ENCODE measurements around the gene ACTN2. TPM values are rescaled to one million over a fixed set of nuclear protein-coding genes. Genes with fewer than 3 reads are reported as not detected.
A peak's percentile ranks its signal among the peaks of the same experiment; 100 is the strongest.

ACTN2 gene
- total and polyA plus RNA-seq, 3 donors from 2014 or later: 27.0 to 54.9 (median 39.8) TPM

DNA sequence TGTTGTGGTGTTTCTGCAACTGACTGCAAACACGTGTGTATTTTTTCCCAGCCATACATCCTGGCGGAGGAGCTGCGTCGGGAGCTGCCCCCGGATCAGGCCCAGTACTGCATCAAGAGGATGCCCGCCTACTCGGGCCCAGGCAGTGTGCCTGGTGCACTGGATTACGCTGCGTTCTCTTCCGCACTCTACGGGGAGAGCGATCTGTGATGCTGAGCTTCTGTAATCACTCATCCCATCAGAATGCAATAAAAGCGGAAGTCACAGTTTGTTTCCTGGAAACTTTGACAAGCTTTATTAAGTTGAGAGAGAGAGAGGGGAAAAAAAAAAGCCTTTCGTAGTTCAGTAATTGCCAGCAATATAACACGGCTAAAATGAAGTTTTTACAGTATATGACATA lies 76.1 kb downstream of the ACTN2 start:
- Histone ChIP-seq H3K27ac (no peak overlapping the region), H3K36me3 (ENCODE audit: low read depth, missing control alignments) (no peaks in the 10 kb centered on the region), H3K27me3 (no peaks in the 10 kb centered on the region), H3K4me1 (peaks cover 6% of the 10 kb centered on the region), H3K9me3 (no peaks in the 10 kb centered on the region), H3K4me3 (no peak overlapping the region)
- no peak for DNase-seq
- TF ChIP-seq, protein P1, sequence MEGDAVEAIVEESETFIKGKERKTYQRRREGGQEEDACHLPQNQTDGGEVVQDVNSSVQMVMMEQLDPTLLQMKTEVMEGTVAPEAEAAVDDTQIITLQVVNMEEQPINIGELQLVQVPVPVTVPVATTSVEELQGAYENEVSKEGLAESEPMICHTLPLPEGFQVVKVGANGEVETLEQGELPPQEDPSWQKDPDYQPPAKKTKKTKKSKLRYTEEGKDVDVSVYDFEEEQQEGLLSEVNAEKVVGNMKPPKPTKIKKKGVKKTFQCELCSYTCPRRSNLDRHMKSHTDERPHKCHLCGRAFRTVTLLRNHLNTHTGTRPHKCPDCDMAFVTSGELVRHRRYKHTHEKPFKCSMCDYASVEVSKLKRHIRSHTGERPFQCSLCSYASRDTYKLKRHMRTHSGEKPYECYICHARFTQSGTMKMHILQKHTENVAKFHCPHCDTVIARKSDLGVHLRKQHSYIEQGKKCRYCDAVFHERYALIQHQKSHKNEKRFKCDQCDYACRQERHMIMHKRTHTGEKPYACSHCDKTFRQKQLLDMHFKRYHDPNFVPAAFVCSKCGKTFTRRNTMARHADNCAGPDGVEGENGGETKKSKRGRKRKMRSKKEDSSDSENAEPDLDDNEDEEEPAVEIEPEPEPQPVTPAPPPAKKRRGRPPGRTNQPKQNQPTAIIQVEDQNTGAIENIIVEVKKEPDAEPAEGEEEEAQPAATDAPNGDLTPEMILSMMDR (IDR thresholded peaks at IDR 0.05): no peak
- TF ChIP-seq POLR2A (IDR thresholded peaks at IDR 0.05): no peak
- intact Hi-C loops (cut with DNase I; ENCODE audit: low total_unique reads): no loop called here
- 81 to 84% methylated on average over 15 of the region's 15 CpGs for WGBS, 2 donors

DNA sequence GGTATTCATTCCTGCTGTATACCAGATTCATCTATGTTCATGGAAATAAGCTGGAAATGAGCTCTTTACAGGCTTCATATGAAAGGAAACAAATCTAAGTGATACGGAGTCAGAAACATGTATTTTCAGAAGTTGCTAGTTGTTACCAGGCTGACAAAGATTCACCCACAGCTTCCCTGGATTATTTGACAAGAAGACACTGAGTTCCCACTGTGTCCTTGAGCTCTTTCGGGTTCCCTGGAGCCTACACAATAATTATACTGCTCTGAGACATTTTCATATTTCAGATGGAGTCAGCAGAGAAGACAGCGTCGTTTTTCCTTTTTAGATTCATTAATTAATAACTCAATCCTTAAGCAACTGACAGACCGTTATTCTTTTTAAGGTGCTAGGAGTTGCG lies 79.5 kb downstream of the ACTN2 start:
- WGBS, 2 donors: 31 to 34% methylated on average over 6 of the region's 6 CpGs
- DNase-seq: peak; percentile 31
- Histone ChIP-seq H3K27ac (peak overlapping the region in 1 of 2 donors; percentile 54), H3K27me3 (no peaks in the 10 kb centered on the region), H3K9me3 (no peaks in the 10 kb centered on the region), H3K4me1 (peaks cover 8% of the 10 kb centered on the region), H3K4me3 (no peak overlapping the region), H3K36me3 (ENCODE audit: low read depth, missing control alignments) (no peaks in the 10 kb centered on the region)
- intact Hi-C loops (cut with DNase I; ENCODE audit: low total_unique reads): no loop called here
- TF ChIP-seq, protein P1 (IDR thresholded peaks at IDR 0.05): no peak
- TF ChIP-seq POLR2A (IDR thresholded peaks at IDR 0.05): no peak

DNA sequence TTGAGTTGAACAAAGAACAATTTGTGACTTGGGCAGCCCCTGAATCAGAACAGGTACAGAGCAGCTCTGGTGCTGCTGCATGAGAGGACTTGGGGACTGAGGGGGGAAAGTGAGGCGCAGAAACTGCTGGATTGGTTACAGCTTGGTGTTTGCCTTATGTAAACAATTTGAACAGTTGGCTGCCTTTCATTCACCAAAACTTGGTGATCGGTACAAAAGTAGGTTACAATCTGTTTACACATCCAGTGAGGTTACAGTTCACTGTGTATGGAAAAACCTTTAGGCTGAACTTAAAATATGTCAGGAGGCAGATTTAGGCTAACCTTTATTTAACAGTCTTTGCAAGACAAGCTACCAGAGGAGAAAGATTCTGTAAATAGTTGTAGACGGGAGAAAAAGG lies 80.2 kb downstream of the ACTN2 start:
- Histone ChIP-seq H3K9me3 (no peaks in the 10 kb centered on the region), H3K27ac (peak overlapping the region in 1 of 2 donors; percentile 54), H3K4me3 (no peak overlapping the region), H3K27me3 (no peaks in the 10 kb centered on the region), H3K36me3 (ENCODE audit: low read depth, missing control alignments) (no peaks in the 10 kb centered on the region), H3K4me1 (peaks cover 10% of the 10 kb centered on the region)
- DNase-seq: no peak
- TF ChIP-seq POLR2A (IDR thresholded peaks at IDR 0.05): no peak
- TF ChIP-seq, protein P1 (IDR thresholded peaks at IDR 0.05): no peak
- 51 to 68% methylated on average over 3 of the region's 3 CpGs for WGBS, 2 donors
- intact Hi-C loops (cut with DNase I; ENCODE audit: low total_unique reads): no loop called here

DNA sequence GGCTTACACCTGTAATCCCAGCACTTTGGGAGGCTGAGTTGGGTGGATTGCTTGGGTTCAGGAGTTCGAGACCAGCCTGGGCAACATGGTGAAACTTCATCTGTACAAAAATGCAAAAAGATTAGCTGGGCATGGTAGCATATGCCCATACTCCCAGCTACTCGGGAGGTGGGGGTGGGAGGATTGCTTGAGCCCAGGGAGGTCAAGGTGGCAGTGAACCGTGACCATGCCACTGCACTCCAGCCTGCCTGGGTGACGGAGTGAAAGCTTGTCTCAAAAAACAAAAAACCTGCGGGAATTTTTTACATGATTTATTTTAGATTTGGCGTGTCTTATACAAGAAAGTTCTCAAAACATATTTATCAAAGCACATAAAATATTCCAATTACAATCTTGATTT lies 81.0 kb downstream of the ACTN2 start:
- 80 to 85% methylated on average over 5 to 6 of the region's 6 CpGs for WGBS, 2 donors
- Histone ChIP-seq H3K4me3 (no peak overlapping the region), H3K27me3 (no peaks in the 10 kb centered on the region), H3K4me1 (peaks cover 10% of the 10 kb centered on the region), H3K27ac (no peak overlapping the region), H3K9me3 (no peaks in the 10 kb centered on the region), H3K36me3 (ENCODE audit: low read depth, missing control alignments) (no peaks in the 10 kb centered on the region)
- DNase-seq: no peak
- intact Hi-C loops (cut with DNase I; ENCODE audit: low total_unique reads): no loop called here
- no peak for TF ChIP-seq POLR2A (IDR thresholded peaks at IDR 0.05)
- TF ChIP-seq, protein P1 (IDR thresholded peaks at IDR 0.05): no peak

DNA sequence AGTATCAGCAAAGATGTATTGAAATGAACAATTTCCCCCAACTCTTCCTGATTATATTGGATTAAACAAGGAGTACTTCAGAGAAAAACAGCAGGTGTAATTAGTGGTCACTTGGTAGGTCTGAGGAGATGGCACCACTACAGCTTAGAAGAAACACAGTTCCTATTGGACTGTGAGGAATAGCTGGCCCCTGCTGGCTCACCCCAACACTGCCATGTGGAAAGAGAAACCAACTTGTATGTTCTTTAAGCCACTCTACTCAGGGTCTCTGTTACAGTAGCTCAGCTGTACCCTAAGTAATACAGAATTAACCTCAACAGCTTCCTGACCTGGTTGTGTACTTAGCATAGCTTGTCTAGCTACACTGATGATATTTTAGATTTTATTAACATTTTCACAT lies 82.3 kb downstream of the ACTN2 start:
- Histone ChIP-seq H3K27ac (no peak overlapping the region), H3K4me1 (peaks cover 10% of the 10 kb centered on the region), H3K4me3 (no peak overlapping the region), H3K27me3 (no peaks in the 10 kb centered on the region), H3K36me3 (ENCODE audit: low read depth, missing control alignments) (no peaks in the 10 kb centered on the region), H3K9me3 (no peaks in the 10 kb centered on the region)
- TF ChIP-seq POLR2A (IDR thresholded peaks at IDR 0.05): no peak
- TF ChIP-seq, protein P1 (IDR thresholded peaks at IDR 0.05): no peak
- no peak for DNase-seq
- intact Hi-C loops (cut with DNase I; ENCODE audit: low total_unique reads): no loop called here

All from testis (tissue), 3 donors.